ENCODE data around the gene UTP25.
"Not testable (repeated sequence)": the region's sequence is repeated elsewhere in the genome, so short reads cannot be mapped to it uniquely, and the experiment has no call there.

The UTP25 gene

GRCh38 chr1:209899948-209900347, 72.2 kb downstream of the UTP25 start:
- DNase-seq, result no peak

GRCh38 chr1:209900734-209901133, 73.0 kb downstream of the UTP25 start:
- DNase-seq, result no peak

- DNase-seq, result no peak
Measured at GRCh38 chr1:209901211-209901610, 73.4 kb downstream of the UTP25 start.

GRCh38 chr1:209904774-209905173, 77.0 kb downstream of the UTP25 start:
- not testable (repeated sequence) for DNase-seq

Measured in stimulated activated CD4-positive, alpha-beta T cell treated with anti-CD3 and anti-CD28 coated beads, Interleukin-4, amount 100 ng/mL, for 24 hours (primary cell).